ENCODE measurements around the gene TRIM29.

TRIM29 gene

GRCh38 chr11:120141113-120141767 lies 3.3 kb upstream of the TRIM29 start:
- Histone ChIP-seq H4K8ac (ENCODE audit: low read length) (no peak overlapping the region), H3K27me3 (ENCODE audit: control insufficient read depth in 1 of 2, insufficient read depth in 1 of 2, low read length in 2 of 2) (peaks cover 36 to 73% of the 10 kb centered on the region in 2 experiments), H2BK15ac (ENCODE audit: low read depth, poor library complexity, severe bottlenecking) (no peak overlapping the region)

GRCh38 chr11:120139316-120140069 lies 1.6 kb upstream of the TRIM29 start:
- WGBS, result 91% methylated on average over 4 of the region's 8 CpGs
- Histone ChIP-seq H3K4me3 (ENCODE audit: insufficient read depth in 1 of 2, low read depth in 1 of 2, low read length in 2 of 2) (no peak overlapping the region), H2BK12ac (ENCODE audit: low read length in 2 of 2) (no peak overlapping the region), H3K14ac (ENCODE audit: low read length in 2 of 2) (no peak overlapping the region), H3K27ac (ENCODE audit: low read length, poor library complexity, severe bottlenecking) (no peak overlapping the region), H3K4me2 (ENCODE audit: low read length, poor library complexity, severe bottlenecking) (no peak overlapping the region), H3K36me3 (ENCODE audit: control insufficient read depth in 1 of 2, insufficient read depth in 2 of 2, low read depth in 1 of 2, low read length in 2 of 2) (no peaks in the 10 kb centered on the region), H2BK120ac (ENCODE audit: low read depth, low read length) (no peak overlapping the region), H4K8ac (ENCODE audit: low read length) (no peak overlapping the region), H2AK5ac (ENCODE audit: low read length, severe bottlenecking) (no peak overlapping the region), H3K4ac (ENCODE audit: low read depth in 1 of 2, low read length in 2 of 2) (no peak overlapping the region), H3K18ac (ENCODE audit: low read depth in 1 of 2, low read length in 2 of 2) (no peak overlapping the region), H3K79me1 (replicated peaks; ENCODE audit: low read length, poor library complexity, severe bottlenecking) (no peaks in the 10 kb centered on the region), H3K9me3 (ENCODE audit: control insufficient read depth, low read length) (no peaks in the 10 kb centered on the region), H2BK15ac (ENCODE audit: low read depth, poor library complexity, severe bottlenecking) (no peak overlapping the region), H3K4me1 (ENCODE audit: control insufficient read depth, insufficient read depth, low read depth, low read length) (no peaks in the 10 kb centered on the region), H3K9ac (ENCODE audit: low read length) (no peak overlapping the region), H3K27me3 (ENCODE audit: control insufficient read depth in 1 of 2, insufficient read depth in 1 of 2, low read length in 2 of 2) (peaks cover 35 to 73% of the 10 kb centered on the region in 2 experiments), H4K91ac (ENCODE audit: low read length) (no peak overlapping the region), H2BK5ac (ENCODE audit: low read depth, low read length, poor library complexity, severe bottlenecking) (no peak overlapping the region), H3K23ac (ENCODE audit: low read length in 2 of 2) (no peak overlapping the region), H2AFZ (ENCODE audit: low read depth, low read length) (no peak overlapping the region)
- DNase-seq, result no peak

More at GRCh38 chr11:120141113-120141767, 3.3 kb upstream of the TRIM29 start:
- no peak overlapping the region for H2BK120ac ChIP-seq (ENCODE audit: low read depth, low read length)
- H3K23ac ChIP-seq (ENCODE audit: low read length in 2 of 2), result no peak overlapping the region
- H3K9me3 ChIP-seq (ENCODE audit: control insufficient read depth, low read length), result no peaks in the 10 kb centered on the region
- H2AFZ ChIP-seq (ENCODE audit: low read depth, low read length), result no peak overlapping the region
- H2BK5ac ChIP-seq (ENCODE audit: low read depth, low read length, poor library complexity, severe bottlenecking), result no peak overlapping the region
- H3K4ac ChIP-seq (ENCODE audit: low read depth in 1 of 2, low read length in 2 of 2), result no peak overlapping the region
- no peaks in the 10 kb centered on the region for H3K36me3 ChIP-seq (ENCODE audit: control insufficient read depth in 1 of 2, insufficient read depth in 2 of 2, low read depth in 1 of 2, low read length in 2 of 2)
- H3K27ac ChIP-seq (ENCODE audit: low read length, poor library complexity, severe bottlenecking), result no peak overlapping the region
- no peaks in the 10 kb centered on the region for H3K79me1 ChIP-seq (replicated peaks; ENCODE audit: low read length, poor library complexity, severe bottlenecking)
- H4K91ac ChIP-seq (ENCODE audit: low read length), result no peak overlapping the region
- no peak overlapping the region for H3K4me2 ChIP-seq (ENCODE audit: low read length, poor library complexity, severe bottlenecking)
- H2AK5ac ChIP-seq (ENCODE audit: low read length, severe bottlenecking), result no peak overlapping the region
- no peak overlapping the region for H3K4me3 ChIP-seq (ENCODE audit: insufficient read depth in 1 of 2, low read depth in 1 of 2, low read length in 2 of 2)
- 65% methylated on average over 4 of the region's 5 CpGs for WGBS
- H3K14ac ChIP-seq (ENCODE audit: low read length in 2 of 2), result no peak overlapping the region
- H3K18ac ChIP-seq (ENCODE audit: low read depth in 1 of 2, low read length in 2 of 2), result no peak overlapping the region
- H2BK12ac ChIP-seq (ENCODE audit: low read length in 2 of 2), result no peak overlapping the region
- no peak overlapping the region for H3K9ac ChIP-seq (ENCODE audit: low read length)
- no peak for DNase-seq
- no peaks in the 10 kb centered on the region for H3K4me1 ChIP-seq (ENCODE audit: control insufficient read depth, insufficient read depth, low read depth, low read length)

- no peak overlapping the region for H2BK120ac ChIP-seq (ENCODE audit: low read depth, low read length)
- H3K36me3 ChIP-seq (ENCODE audit: control insufficient read depth in 1 of 2, insufficient read depth in 2 of 2, low read depth in 1 of 2, low read length in 2 of 2), result no peaks in the 10 kb centered on the region
- H4K91ac ChIP-seq (ENCODE audit: low read length), result no peak overlapping the region
- H3K27ac ChIP-seq (ENCODE audit: low read length, poor library complexity, severe bottlenecking), result no peak overlapping the region
- H3K9me3 ChIP-seq (ENCODE audit: control insufficient read depth, low read length), result no peaks in the 10 kb centered on the region
- H2BK12ac ChIP-seq (ENCODE audit: low read length in 2 of 2), result no peak overlapping the region
- H3K9ac ChIP-seq (ENCODE audit: low read length), result no peak overlapping the region
- H3K4ac ChIP-seq (ENCODE audit: low read depth in 1 of 2, low read length in 2 of 2), result no peak overlapping the region
- H2BK5ac ChIP-seq (ENCODE audit: low read depth, low read length, poor library complexity, severe bottlenecking), result no peak overlapping the region
- 94% methylated on average over 24 of the region's 24 CpGs for WGBS
- H3K23ac ChIP-seq (ENCODE audit: low read length in 2 of 2), result no peak overlapping the region
- no peak overlapping the region for H3K14ac ChIP-seq (ENCODE audit: low read length in 2 of 2)
- H3K4me3 ChIP-seq (ENCODE audit: insufficient read depth in 1 of 2, low read depth in 1 of 2, low read length in 2 of 2), result no peak overlapping the region
- no peak overlapping the region for H4K8ac ChIP-seq (ENCODE audit: low read length)
- H2AFZ ChIP-seq (ENCODE audit: low read depth, low read length), result no peak overlapping the region
- H3K4me1 ChIP-seq (ENCODE audit: control insufficient read depth, insufficient read depth, low read depth, low read length), result no peaks in the 10 kb centered on the region
- H3K79me1 ChIP-seq (replicated peaks; ENCODE audit: low read length, poor library complexity, severe bottlenecking), result no peaks in the 10 kb centered on the region
- no peak overlapping the region for H3K18ac ChIP-seq (ENCODE audit: low read depth in 1 of 2, low read length in 2 of 2)
- no peak overlapping the region for H3K4me2 ChIP-seq (ENCODE audit: low read length, poor library complexity, severe bottlenecking)
- no peak overlapping the region for H2AK5ac ChIP-seq (ENCODE audit: low read length, severe bottlenecking)
- peaks cover 33 to 75% of the 10 kb centered on the region in 2 experiments for H3K27me3 ChIP-seq (ENCODE audit: control insufficient read depth in 1 of 2, insufficient read depth in 1 of 2, low read length in 2 of 2)
- DNase-seq, result no peak
- H2BK15ac ChIP-seq (ENCODE audit: low read depth, poor library complexity, severe bottlenecking), result no peak overlapping the region
These were observed 714 bp downstream of the TRIM29 start for GRCh38 chr11:120137187-120137610.

DNA sequence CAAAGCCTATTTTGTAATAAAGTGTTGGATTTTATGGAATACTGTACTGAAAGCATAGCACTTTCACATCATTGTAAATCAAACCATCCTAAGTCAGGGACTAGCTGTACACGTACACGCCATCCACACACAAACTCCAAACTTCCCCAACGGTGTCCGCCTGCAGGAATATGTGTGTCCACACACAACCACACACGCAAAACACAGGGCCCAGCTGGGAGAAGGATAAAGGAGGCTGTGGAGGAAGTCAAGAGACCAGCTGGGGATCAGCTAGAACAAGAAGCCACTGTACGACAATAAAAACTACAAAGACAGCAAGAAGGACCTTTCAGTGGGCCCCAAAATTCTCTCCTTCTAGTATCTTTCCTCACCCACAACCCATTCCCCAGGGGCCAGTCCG lies 1.6 kb downstream of the TRIM29 start:
- 83% methylated on average over 3 of the region's 7 CpGs for WGBS
- Histone ChIP-seq H3K4me3 (ENCODE audit: insufficient read depth in 1 of 2, low read depth in 1 of 2, low read length in 2 of 2) (no peak overlapping the region), H3K79me1 (replicated peaks; ENCODE audit: low read length, poor library complexity, severe bottlenecking) (no peaks in the 10 kb centered on the region), H3K14ac (ENCODE audit: low read length in 2 of 2) (no peak overlapping the region), H2BK5ac (ENCODE audit: low read depth, low read length, poor library complexity, severe bottlenecking) (no peak overlapping the region), H3K9me3 (ENCODE audit: control insufficient read depth, low read length) (no peaks in the 10 kb centered on the region), H4K91ac (ENCODE audit: low read length) (no peak overlapping the region), H3K23ac (ENCODE audit: low read length in 2 of 2) (no peak overlapping the region), H3K4me1 (ENCODE audit: control insufficient read depth, insufficient read depth, low read depth, low read length) (no peaks in the 10 kb centered on the region), H2AFZ (ENCODE audit: low read depth, low read length) (no peak overlapping the region), H3K27me3 (ENCODE audit: control insufficient read depth in 1 of 2, insufficient read depth in 1 of 2, low read length in 2 of 2) (peaks cover 35 to 67% of the 10 kb centered on the region in 2 experiments), H3K4ac (ENCODE audit: low read depth in 1 of 2, low read length in 2 of 2) (no peak overlapping the region), H3K27ac (ENCODE audit: low read length, poor library complexity, severe bottlenecking) (no peak overlapping the region), H2AK5ac (ENCODE audit: low read length, severe bottlenecking) (no peak overlapping the region), H3K18ac (ENCODE audit: low read depth in 1 of 2, low read length in 2 of 2) (no peak overlapping the region), H2BK15ac (ENCODE audit: low read depth, poor library complexity, severe bottlenecking) (no peak overlapping the region), H3K9ac (ENCODE audit: low read length) (no peak overlapping the region), H2BK12ac (ENCODE audit: low read length in 2 of 2) (no peak overlapping the region), H4K8ac (ENCODE audit: low read length) (no peak overlapping the region), H2BK120ac (ENCODE audit: low read depth, low read length) (no peak overlapping the region), H3K4me2 (ENCODE audit: low read length, poor library complexity, severe bottlenecking) (no peak overlapping the region), H3K36me3 (ENCODE audit: control insufficient read depth in 1 of 2, insufficient read depth in 2 of 2, low read depth in 1 of 2, low read length in 2 of 2) (no peaks in the 10 kb centered on the region)
- DNase-seq, result no peak
